GM21515 (cell line): ENCODE results near the gene IRF2BP2.
"Not testable (repeated sequence)": the region's sequence is repeated elsewhere in the genome, so short reads cannot be mapped to it uniquely, and the experiment has no call there.

ENCODE experiments used
- ATAC-seq: cut with Tn5 transposase; IDR thresholded peaks from one replicate; pipeline ENCODE4 v1.9.1; 2021; ENCODE audit not compliant: unreplicated experiment

The IRF2BP2 gene

DNA sequence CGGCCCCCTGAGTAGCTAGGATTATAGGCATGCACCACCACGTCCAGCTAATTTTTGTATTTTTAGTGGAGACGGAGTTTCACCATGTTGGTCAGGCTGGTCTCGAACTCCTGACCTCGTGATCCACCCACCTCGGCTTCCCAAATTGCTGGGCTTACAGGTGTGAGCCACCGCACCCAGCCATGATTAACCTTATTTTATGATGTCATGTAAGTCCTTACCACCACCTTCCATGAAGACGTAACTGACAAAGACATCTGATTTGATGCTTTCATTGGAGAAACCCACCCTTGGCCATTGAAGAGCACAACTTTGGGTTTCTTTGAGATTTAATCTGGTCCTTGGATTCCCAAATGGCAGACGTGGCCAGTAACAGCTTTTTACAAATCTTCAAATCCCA lies 24.9 kb upstream of the IRF2BP2 start:
- not testable (repeated sequence) for ATAC-seq

GRCh38 chr1:234634387-234634786 lies 24.4 kb upstream of the IRF2BP2 start:
- ATAC-seq: no peak

- no peak for ATAC-seq
Measured at GRCh38 chr1:234633246-234634003, 23.4 kb upstream of the IRF2BP2 start.

GRCh38 chr1:234632225-234632624 lies 22.2 kb upstream of the IRF2BP2 start:
- no peak for ATAC-seq

DNA sequence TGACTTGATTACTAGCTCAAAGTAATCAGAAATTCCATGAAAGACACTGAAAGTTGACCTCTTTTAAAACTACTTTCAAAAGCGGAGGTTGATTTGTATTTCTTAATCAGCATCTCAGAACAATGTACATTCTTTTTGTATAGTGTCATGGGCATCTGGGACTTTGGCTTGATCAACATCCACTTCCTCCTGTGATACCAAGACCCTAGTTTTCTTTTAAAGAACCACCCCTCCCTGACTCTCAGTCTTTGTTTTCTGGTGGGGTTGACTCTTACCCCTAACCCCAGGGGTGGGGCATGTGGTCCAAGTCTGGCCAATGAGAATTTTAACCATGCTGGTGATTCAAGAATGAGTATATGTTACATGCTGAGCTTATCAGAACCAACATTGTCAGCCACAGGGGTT lies 21.7 kb upstream of the IRF2BP2 start:
- ATAC-seq: no peak

DNA sequence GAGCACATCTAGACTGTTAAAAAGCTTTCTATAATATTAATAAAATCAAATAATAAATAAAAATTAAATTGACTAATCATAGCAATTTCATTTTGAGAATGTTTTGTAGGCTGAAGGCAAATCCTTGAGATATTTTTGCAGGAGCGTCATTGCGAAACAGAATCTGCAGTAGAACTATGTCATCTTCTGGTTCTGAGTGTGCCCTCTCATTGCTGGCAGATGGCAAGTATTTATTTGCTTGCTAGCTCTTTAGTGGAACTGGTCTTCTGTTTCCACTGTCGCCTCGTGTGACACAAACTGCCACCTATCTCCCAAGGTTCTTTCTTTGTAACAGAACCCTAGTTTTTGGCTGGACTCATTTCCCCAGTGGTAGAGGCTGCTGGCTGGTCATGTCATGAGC lies 19.0 kb upstream of the IRF2BP2 start:
- no peak for ATAC-seq

DNA sequence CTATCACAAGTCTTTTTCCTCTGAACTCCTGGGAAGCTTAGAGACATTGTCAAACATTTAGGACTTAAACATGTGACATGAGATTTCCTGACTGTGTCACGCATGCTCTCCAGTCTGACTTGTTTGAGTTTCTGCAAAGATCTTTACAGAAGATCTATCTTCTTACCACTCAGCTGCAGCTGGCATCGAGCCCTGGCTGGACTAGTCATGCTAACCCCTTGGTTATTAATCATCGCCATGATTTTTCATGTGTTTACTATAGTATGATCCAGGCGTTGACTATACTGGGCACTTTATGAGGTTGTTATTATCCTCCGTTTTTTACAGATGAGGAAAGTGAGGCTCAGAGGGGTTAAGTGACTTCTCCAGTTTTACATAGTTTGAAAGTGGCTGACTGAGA lies 18.1 kb upstream of the IRF2BP2 start:
- ATAC-seq: no peak

DNA sequence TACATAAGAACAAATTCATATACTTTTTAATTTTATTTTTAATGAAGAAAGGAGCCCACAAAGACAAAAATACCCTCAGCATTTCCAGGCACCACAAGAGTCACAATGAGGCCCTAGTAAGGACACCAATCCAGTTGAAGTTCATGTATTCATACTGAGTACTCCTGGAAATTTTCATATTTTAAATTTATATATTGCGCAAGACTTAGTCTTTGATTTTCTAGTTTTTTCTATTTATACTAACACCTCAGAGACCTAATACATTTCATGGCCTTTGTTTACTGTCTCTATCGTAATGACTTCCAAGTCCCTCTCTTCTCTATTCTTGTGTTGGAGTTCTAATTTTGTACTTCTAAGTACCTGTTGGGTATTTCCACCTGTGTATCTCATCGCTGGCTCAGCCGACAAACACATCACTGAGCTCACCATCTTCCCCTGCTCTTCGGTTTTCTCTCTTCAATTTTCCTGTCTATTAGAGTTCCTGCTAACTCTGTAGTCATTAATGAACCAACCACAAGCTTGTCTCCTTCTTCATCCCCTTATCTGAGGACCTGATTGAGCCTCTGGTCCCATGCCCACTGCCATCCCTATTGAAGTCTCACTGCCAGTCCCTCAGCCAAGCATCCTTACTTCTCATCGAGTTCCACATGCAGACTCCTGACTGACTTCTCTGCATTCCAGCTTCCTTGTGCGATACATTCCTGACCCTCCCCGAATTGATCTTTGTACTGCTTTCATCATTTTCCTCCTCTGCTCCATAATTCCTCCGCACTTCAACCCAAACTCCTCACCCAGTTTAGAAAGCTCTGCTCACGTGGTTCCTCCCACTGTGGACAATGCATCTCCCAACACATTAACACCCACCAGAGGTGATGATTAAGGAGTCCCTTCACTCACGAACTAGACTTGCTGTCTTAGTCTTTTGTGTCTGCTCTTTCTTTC lies 17.3 kb upstream of the IRF2BP2 start:
- no peak for ATAC-seq

GRCh38 chr1:234626391-234626790 lies 16.4 kb upstream of the IRF2BP2 start:
- ATAC-seq: no peak

GRCh38 chr1:234624724-234625117 lies 14.7 kb upstream of the IRF2BP2 start:
- ATAC-seq: no peak

GRCh38 chr1:234621657-234622335 lies 11.8 kb upstream of the IRF2BP2 start:
- ATAC-seq: no peak

DNA sequence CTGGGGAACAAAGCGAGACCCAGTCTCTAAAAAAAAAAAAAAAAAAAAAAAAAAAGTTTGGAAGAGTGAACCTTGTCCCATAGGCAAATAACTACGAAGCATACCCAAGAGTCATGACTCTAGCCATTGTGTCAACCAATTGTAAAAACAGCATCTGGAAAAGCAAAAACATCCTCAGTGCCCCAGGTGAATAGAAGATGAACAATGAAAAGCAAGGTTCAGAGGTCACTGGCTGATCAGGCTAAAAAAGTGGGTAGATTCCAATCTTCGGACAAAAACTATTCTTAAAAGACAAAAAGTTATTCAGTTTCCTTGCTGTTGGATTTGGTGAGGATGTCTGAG lies 11.1 kb upstream of the IRF2BP2 start:
- no peak for ATAC-seq

DNA sequence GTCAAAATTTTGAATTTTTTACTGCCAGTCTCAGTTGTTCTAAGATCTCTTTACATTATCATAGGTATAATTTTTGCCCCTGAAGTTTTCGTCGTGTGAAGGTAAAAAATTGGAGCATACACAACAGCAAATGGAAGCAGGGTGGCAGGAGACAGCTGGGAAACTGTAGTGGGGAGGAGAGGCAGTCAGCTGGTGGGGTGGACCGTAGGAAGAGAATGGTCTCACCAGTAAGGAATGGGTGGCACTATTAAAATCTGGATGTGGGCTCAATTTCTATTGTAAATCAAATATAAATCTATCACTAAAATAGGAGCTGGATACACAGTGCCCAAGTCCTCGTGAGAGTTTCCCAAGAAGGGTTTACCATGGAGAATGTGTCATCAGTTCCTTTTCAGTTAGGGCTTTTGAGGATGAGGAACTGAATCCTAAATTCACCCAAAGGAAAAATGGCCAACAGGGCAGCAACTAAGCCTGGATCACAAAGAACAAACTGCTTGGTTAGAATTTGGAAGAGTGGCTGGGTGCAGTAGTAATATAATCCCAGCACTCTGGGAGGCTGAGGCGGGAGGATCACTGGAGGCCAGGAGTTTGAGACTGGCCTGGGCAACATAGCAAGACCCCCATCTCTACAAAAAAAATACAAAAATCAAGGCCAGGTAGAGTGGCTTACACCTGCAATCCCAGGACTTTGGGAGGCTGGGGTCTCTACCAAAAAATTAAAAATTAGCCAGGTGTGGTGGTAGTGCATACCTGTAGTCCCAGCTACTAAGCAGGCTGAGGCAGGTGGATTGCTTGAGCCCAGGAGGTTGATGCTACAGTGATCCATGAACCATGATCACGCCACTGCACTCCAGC lies 10.5 kb upstream of the IRF2BP2 start:
- ATAC-seq: no peak

DNA sequence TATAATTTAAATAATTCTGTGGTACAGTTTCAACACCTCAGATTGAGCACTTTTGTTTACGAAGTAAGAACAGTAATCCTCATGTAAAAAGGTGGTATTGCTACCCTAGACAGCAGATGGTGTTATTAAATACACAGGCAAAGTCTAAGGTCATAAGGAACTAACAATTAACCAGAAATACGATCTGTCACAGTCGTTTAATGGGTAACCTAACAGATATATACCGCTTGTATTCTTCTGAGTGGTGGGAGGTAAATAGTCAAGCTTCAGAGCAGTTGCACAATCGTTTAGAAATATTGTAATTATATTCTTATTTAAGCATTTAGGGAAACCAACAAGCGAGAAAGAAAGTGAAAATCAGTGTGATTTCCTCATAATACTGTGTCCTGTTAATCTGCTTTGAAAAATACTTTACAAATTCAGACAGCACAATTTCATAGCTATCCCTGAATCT lies 9.8 kb upstream of the IRF2BP2 start:
- no peak for ATAC-seq

DNA sequence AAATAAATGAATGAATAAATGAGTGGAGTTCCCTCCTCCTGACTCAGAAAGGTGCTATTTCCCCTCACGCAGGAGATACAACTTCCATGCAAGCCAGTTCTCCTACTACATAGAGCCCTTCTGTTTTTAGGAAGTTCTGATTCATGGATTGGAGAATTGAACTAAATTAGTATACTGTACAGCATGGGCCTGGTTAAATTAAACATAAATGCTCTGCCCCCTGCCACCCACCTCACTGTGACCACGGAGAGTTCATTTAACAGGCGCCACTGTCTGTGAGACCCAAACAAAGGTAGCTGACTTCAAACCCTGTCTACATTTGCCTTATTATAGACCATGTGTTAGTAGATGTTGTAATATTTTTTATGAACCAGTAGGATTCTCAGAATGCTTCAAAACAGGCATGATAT lies 9.1 kb upstream of the IRF2BP2 start:
- ATAC-seq: no peak

DNA sequence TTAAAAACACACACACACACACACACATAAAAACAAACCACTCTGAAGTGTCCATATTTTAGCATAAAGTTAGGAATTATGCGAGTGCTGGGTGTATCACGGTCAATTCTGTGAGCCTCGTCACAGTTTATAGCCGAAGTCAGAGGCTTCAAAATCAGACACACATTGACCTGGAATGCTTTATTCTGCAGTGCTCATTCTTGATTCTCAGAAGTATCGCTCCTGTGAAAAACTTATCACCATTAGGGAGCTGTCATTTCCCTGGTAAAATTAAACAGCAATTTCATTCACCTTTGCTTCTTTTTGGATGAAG lies 8.7 kb upstream of the IRF2BP2 start:
- ATAC-seq: no peak

DNA sequence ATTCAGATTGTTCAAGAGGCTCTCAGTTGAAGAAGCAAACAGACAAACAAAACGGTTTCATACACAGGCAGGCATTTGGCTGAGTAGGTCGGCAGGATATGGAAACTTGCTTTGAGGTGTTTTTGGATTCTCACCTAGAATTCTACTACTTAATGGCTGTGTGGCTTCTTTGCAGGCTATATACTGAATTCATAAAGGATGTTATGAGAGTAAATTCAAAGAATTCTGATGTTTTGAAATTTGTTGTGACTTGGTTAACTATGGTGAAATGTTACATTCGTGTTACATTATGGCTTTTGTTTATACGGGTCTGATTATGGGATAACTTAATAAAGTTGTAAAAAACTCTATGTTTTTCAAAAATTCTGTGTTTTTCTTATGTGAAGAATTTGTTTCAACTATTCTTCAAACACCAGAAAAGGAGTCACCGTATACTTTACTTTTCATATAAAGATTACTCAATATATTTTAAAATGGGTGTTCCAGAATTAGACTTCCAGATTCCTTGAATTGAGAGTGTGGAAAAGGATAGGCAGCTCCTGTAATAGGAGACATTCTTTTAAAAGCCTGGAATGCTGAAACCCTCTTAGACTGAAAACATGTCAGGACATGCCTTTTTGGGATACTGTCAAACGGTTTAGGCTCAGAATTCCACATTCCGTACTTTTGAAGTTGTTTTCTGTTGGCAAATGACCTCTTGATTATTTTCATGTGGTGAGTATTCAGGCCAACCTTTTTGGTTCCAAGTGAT lies 8.2 kb upstream of the IRF2BP2 start:
- ATAC-seq: no peak

- no peak for ATAC-seq
Measured at GRCh38 chr1:234617131-234617985, 7.4 kb upstream of the IRF2BP2 start.

GRCh38 chr1:234616644-234617043 lies 6.7 kb upstream of the IRF2BP2 start:
- ATAC-seq: no peak
